HL-60 (cell line): ENCODE data around the gene LCN15.
A peak's percentile ranks its signal among the peaks of the same experiment; 100 is the strongest.
"Not testable (repeated sequence)": the region's sequence is repeated elsewhere in the genome, so short reads cannot be mapped to it uniquely, and the experiment has no call there.

Experiments used
- DNase-seq, 2 experiments: peaks; one replicate each; pipeline ENCODE4 v3.0.0-alpha.2; 2010 to 2020; ENCODE audit warnings: low read depth in 1 of 2, low spot score in 1 of 2
- H3K27ac ChIP-seq: fragments of 250-450 bp; sonication (Bioruptor Pico); replicated peaks from 2 replicates; pipeline ENCODE4 v1.5.1; 2020; ENCODE audit warnings: mild to moderate bottlenecking, moderate library complexity
- H3K27me3 ChIP-seq: fragments of 250-450 bp; sonication (Bioruptor Pico); 2 replicates; pipeline ENCODE4 v1.5.1; 2021; ENCODE audit warnings: mild to moderate bottlenecking, moderate library complexity; ENCODE audit not compliant: insufficient read depth, poor library complexity, severe bottlenecking
- H3K4me3 ChIP-seq: replicated peaks from 2 replicates; pipeline ENCODE4 v1.5.1; 2011; ENCODE audit warnings: mild to moderate bottlenecking, control low read depth, low read length; ENCODE audit not compliant: insufficient read depth
- CTCF ChIP-seq: IDR thresholded peaks from one replicate; pipeline ENCODE4 v1.5.1; 2011; ENCODE audit warnings: low read length, control low read depth, inconsistent platforms; ENCODE audit not compliant: insufficient read depth
- GABPA ChIP-seq: IDR thresholded peaks from 2 replicates; pipeline ENCODE4 v1.6.1; 2012; ENCODE audit warnings: low read depth
- POLR2AphosphoS5 ChIP-seq: IDR thresholded peaks from 2 replicates; pipeline ENCODE4 v1.6.1; 2012; ENCODE audit warnings: low read depth
- REST ChIP-seq: IDR thresholded peaks from 2 replicates; pipeline ENCODE4 v1.6.1; 2012; ENCODE audit warnings: low read depth; ENCODE audit not compliant: insufficient replicate concordance
- SPI1 ChIP-seq: IDR thresholded peaks from 2 replicates; pipeline ENCODE4 v1.6.1; 2012; ENCODE audit warnings: low read depth, mild to moderate bottlenecking, borderline replicate concordance

LCN15 gene

GRCh38 chr9:136790640-136791515 lies 26.6 kb upstream of the LCN15 start, which contains the start of gene TMEM141:
Gene TMEM141, plus strand, starts transcription at chr9:136791344. Its CDS starts 27 bp downstream, at chr9:136791371.
- Histone ChIP-seq H3K4me3 (peak within 1 kb of the TSS; percentile 84), H3K27ac (peak within 1 kb of the TSS; percentile 82), H3K27me3 (no peaks in the 10 kb centered on the region)
- DNase-seq, result peak; percentile 97 to 99
- peak; percentile 77 for TF ChIP-seq POLR2AphosphoS5
- no peak for TF ChIP-seq CTCF

- no peak overlapping the region for H3K4me3 ChIP-seq
- no peak overlapping the region for H3K27ac ChIP-seq
- DNase-seq, result no peak
- no peaks in the 10 kb centered on the region for H3K27me3 ChIP-seq
- TF ChIP-seq GABPA, result no peak
- no peak for TF ChIP-seq REST
- TF ChIP-seq POLR2AphosphoS5, result no peak
- no peak for TF ChIP-seq SPI1
- no peak for TF ChIP-seq CTCF
Observed at GRCh38 chr9:136789523-136789937, 25.2 kb upstream of the LCN15 start.

- not testable (repeated sequence) for DNase-seq, H3K4me3 ChIP-seq, H3K27me3 ChIP-seq, H3K27ac ChIP-seq
Observed at GRCh38 chr9:136788644-136789522, 24.6 kb upstream of the LCN15 start.

- TF ChIP-seq SPI1 (no peak), CTCF (peak; percentile 37)
- Histone ChIP-seq H3K4me3 (no peak overlapping the region), H3K27ac (no peak overlapping the region), H3K27me3 (no peaks in the 10 kb centered on the region)
- DNase-seq, result peak in 1 of 2 experiments; percentile 66
Observed at GRCh38 chr9:136787690-136788400, 23.5 kb upstream of the LCN15 start.

- H3K27me3 ChIP-seq, H3K27ac ChIP-seq, DNase-seq, H3K4me3 ChIP-seq: not testable (repeated sequence)
Observed at GRCh38 chr9:136786983-136787382, 22.7 kb upstream of the LCN15 start.
